HepG2 (cell line): ENCODE data around the gene ATXN7L2. TPM values are rescaled to one million over a fixed set of nuclear protein-coding genes. Genes with fewer than 3 reads are reported as not detected.

Experiments
- ATAC-seq: fragments of 200-7000 bp; cut with Tn5 transposase; 3 replicates; pipeline ENCODE4 v1.9.1; 2020; ENCODE audit warnings: mild to moderate bottlenecking, moderate library complexity
- BruUV-seq: library from RNA; stranded (reverse); fragments of 400-500 nt; replicated peaks from 2 replicates; lab custom pipeline; 2021; lab: Mats Ljungman, UMichigan
- CTCF ChIA-PET: fragments of 300-600 bp; formaldehyde crosslinking; extraction: SDS; loops from one replicate; lab custom pipeline; 2021; ENCODE audit warnings: low total read pairs, inconsistent platforms, low intra/inter-chr PET ratio; lab: Yijun Ruan, JAX
- POLR2A ChIA-PET: fragments of 350-600 bp; sonication (Branson Sonifier 250); formaldehyde crosslinking; loops from one replicate; lab custom pipeline; 2020; ENCODE audit warnings: antibody characterized with exemption, inconsistent platforms; lab: Yijun Ruan, JAX
- DNase-seq: peaks from one replicate; pipeline ENCODE4 v3.0.0-alpha.2; 2015; ENCODE audit warnings: low spot score
- FAIRE-seq: peaks from 3 replicates; lab custom pipeline; 2011; peaks lifted over from hg19 to GRCh38; lab: Jason Lieb, UNC
- H2AFZ ChIP-seq: one replicate; pipeline ENCODE4 v1.6.1; 2011; ENCODE audit warnings: low read length, inconsistent platforms
- H3K27ac ChIP-seq: fragments of 300-600 bp; 3 replicates; pipeline ENCODE4 v1.8.0; 2011; ENCODE audit warnings: mixed run types, mild to moderate bottlenecking, mixed read lengths, low read length, inconsistent platforms; ENCODE audit not compliant: insufficient read depth; ENCODE audit errors: extremely low read length
- H3K27me3 ChIP-seq, 2 experiments: fragments of 200-600 bp in 1 of 2; 2 replicates in 1 of 2; 3 replicates in 1 of 2; pipeline versions ENCODE4 v1.6.0 to v1.8.0; 2011; ENCODE audit warnings: low read length in 2 of 2, mild to moderate bottlenecking in 2 of 2, moderate library complexity in 2 of 2, inconsistent platforms in 1 of 2; ENCODE audit not compliant: insufficient read depth in 2 of 2, control insufficient read depth in 1 of 2
- H3K36me3 ChIP-seq, 2 experiments: fragments of 200-600 bp in 1 of 2; replicated peaks in 1 of 2; 2 replicates in 1 of 2; 3 replicates in 1 of 2; pipeline versions ENCODE4 v1.5.1 to v1.8.0; 2011; ENCODE audit warnings: low read length in 2 of 2, inconsistent platforms in 1 of 2; ENCODE audit not compliant: insufficient read depth in 2 of 2, control insufficient read depth in 1 of 2
- H3K4me1 ChIP-seq: 2 replicates; pipeline ENCODE4 v1.5.1; 2012; ENCODE audit warnings: low read length, inconsistent platforms; ENCODE audit not compliant: insufficient read depth
- H3K4me2 ChIP-seq: 2 replicates; pipeline ENCODE4 v1.6.0; 2011; ENCODE audit warnings: low read depth, low read length, inconsistent platforms
- H3K4me3 ChIP-seq, 3 experiments: fragments of 200-600 bp in 1 of 3; sonication (generic), shearing (Covaris generic) in 1 of 3; replicated peaks in 1 of 3; 2 replicates each; pipeline ENCODE4 v1.5.1; 2011 to 2016; ENCODE audit warnings: low read length in 3 of 3, inconsistent platforms in 2 of 3, low read depth in 2 of 3, mild to moderate bottlenecking in 2 of 3, control low read depth in 1 of 3, mixed read lengths in 1 of 3; ENCODE audit not compliant: insufficient read depth in 1 of 3
- H3K79me2 ChIP-seq: one replicate; pipeline ENCODE4 v1.6.1; 2011; ENCODE audit warnings: low read length, inconsistent platforms; ENCODE audit not compliant: insufficient read depth
- H3K9ac ChIP-seq: 2 replicates; pipeline ENCODE4 v1.6.0; 2011; ENCODE audit warnings: mild to moderate bottlenecking, low read depth, low read length, inconsistent platforms; ENCODE audit not compliant: insufficient read depth
- H3K9me3 ChIP-seq: 2 replicates; pipeline ENCODE4 v1.5.1; 2012; ENCODE audit warnings: mild to moderate bottlenecking, low read length
- H4K20me1 ChIP-seq: 2 replicates; pipeline ENCODE4 v1.6.0; 2011; ENCODE audit warnings: inconsistent platforms, mild to moderate bottlenecking, low read length, moderate library complexity; ENCODE audit not compliant: insufficient read depth
- ARNT ChIP-seq: fragments of 450-650 bp; IDR thresholded peaks from 2 replicates; pipeline ENCODE4 v1.6.1; 2017
- ATAD3A ChIP-seq: sonication (generic); formaldehyde crosslinking; IDR thresholded peaks from 2 replicates; pipeline ENCODE4 v1.4.0; 2020; ENCODE audit warnings: missing genetic modification reagents
- NKX3-1 ChIP-seq: sonication (generic); formaldehyde crosslinking; IDR thresholded peaks from 2 replicates; pipeline ENCODE4 v1.5.0; 2020; ENCODE audit warnings: missing genetic modification reagents
- SYNCRIP ChIP-seq: fragments of 200-400 bp; formaldehyde crosslinking; IDR thresholded peaks from 2 replicates; pipeline ENCODE4 v1.6.1; 2018; ENCODE audit warnings: mild to moderate bottlenecking, low read depth, low read length; ENCODE audit not compliant: insufficient read depth
- TBX2 ChIP-seq: sonication (generic); formaldehyde crosslinking; IDR thresholded peaks from 2 replicates; pipeline ENCODE4 v1.5.0; 2020; ENCODE audit warnings: missing genetic modification reagents, mild to moderate bottlenecking, borderline replicate concordance
- TEAD2 ChIP-seq: sonication (generic); formaldehyde crosslinking; IDR thresholded peaks from 2 replicates; pipeline ENCODE4 v1.9.0; 2021; ENCODE audit warnings: missing genetic modification reagents
- U2AF2 ChIP-seq: fragments of 200-400 bp; formaldehyde crosslinking; IDR thresholded peaks from 2 replicates; pipeline ENCODE4 v1.6.1; 2017; ENCODE audit warnings: low read depth, mild to moderate bottlenecking, low read length
- ZBTB38 ChIP-seq: sonication (generic); formaldehyde crosslinking; IDR thresholded peaks from 2 replicates; pipeline ENCODE4 v1.5.1; 2020; ENCODE audit warnings: mild to moderate bottlenecking, missing genetic modification reagents
- ZNF335 ChIP-seq: sonication (generic); formaldehyde crosslinking; IDR thresholded peaks from 2 replicates; pipeline ENCODE4 v1.4.0; 2020; ENCODE audit warnings: missing genetic modification reagents
- ZSCAN20 ChIP-seq: sonication (generic); formaldehyde crosslinking; IDR thresholded peaks from 2 replicates; pipeline ENCODE4 v1.4.0; 2020; ENCODE audit warnings: missing genetic modification reagents, mild to moderate bottlenecking, borderline replicate concordance
- WGBS: methylation state at CpG from one replicate; pipeline ENCODE4 v1.1.6; 2017; ENCODE audit warnings: low lambda C conversion rate; 5-methylcytosine and 5-hydroxymethylcytosine counted together
- in situ Hi-C: cut with HindIII; loops from 2 replicates; pipeline ENCODE4 v1.10.0; 2017; ENCODE audit warnings: low pct_unique_long_range_greater_than_20kb; ENCODE audit not compliant: extremely low pct_ligation_motif_present
- intact Hi-C: fragments of 100-400 bp; cut with micrococcal nuclease; formaldehyde crosslinking; loops from one replicate; pipeline ENCODE4 v1.10.0; 2022; ENCODE audit not compliant: unreplicated experiment
- polyA plus RNA-seq, 8 experiments: library from polyadenylated mRNA; depleted of rRNA in 3 of 8; stranded (reverse) in 7 of 8; unstranded in 1 of 8; fragments of >200 nt; fragmentation: Illumina TruSeq in 4 of 8; extraction: Trizol in 4 of 8; gene quantifications; 2 replicates each; pipeline versions ENCODE4 v1.2.1 to v1.2.3, GENCODE V29; 2011 to 2016; ENCODE audit warnings: low read depth in 4 of 8, missing spikeins in 1 of 8, mixed read lengths in 1 of 8; ENCODE audit not compliant: insufficient read depth in 1 of 8
- total RNA-seq, 5 experiments: library from RNA; depleted of rRNA; stranded (reverse); fragments of >200 nt; fragmentation: Illumina TruSeq; extraction: Trizol; gene quantifications; 2 replicates each; pipeline ENCODE4 v1.2.3, GENCODE V29; 2016; ENCODE audit warnings: low read depth in 1 of 5
- TF ChIP-seq, protein P1 (sequence below): sonication (generic); formaldehyde crosslinking; IDR thresholded peaks from 2 replicates; pipeline ENCODE4 v1.8.0; 2022; ENCODE audit warnings: mild to moderate bottlenecking, missing genetic modification reagents; ENCODE audit not compliant: insufficient replicate concordance
- TF ChIP-seq, protein P2 (sequence below): sonication (generic); formaldehyde crosslinking; conservative IDR thresholded peaks from 2 replicates; pipeline ENCODE4 v1.4.0; 2020; ENCODE audit warnings: missing genetic modification reagents
- TF ChIP-seq, protein P3 (sequence below), 2 experiments: fragments of 450-650 bp in 1 of 2; sonication (generic) in 1 of 2; formaldehyde crosslinking; IDR thresholded peaks; 2 replicates each; pipeline versions ENCODE4 v1.5.0 to v1.8.0; 2020 to 2022; ENCODE audit warnings: mild to moderate bottlenecking in 1 of 2, missing genetic modification reagents in 1 of 2

Gene ATXN7L2
- total and polyA plus RNA-seq, 2 of the 13 experiments (the other 11 are each of a cell fraction or from before 2014, with no cell fraction given) = 2.7 to 2.8 TPM

GRCh38 chr1:109479311-109479710 is 4.4 kb upstream of the ATXN7L2 start (continued):
- TF ChIP-seq, protein P1, sequence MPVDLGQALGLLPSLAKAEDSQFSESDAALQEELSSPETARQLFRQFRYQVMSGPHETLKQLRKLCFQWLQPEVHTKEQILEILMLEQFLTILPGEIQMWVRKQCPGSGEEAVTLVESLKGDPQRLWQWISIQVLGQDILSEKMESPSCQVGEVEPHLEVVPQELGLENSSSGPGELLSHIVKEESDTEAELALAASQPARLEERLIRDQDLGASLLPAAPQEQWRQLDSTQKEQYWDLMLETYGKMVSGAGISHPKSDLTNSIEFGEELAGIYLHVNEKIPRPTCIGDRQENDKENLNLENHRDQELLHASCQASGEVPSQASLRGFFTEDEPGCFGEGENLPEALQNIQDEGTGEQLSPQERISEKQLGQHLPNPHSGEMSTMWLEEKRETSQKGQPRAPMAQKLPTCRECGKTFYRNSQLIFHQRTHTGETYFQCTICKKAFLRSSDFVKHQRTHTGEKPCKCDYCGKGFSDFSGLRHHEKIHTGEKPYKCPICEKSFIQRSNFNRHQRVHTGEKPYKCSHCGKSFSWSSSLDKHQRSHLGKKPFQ (CRISPR knock-in tag) = no peak
- TF ChIP-seq, protein P2, sequence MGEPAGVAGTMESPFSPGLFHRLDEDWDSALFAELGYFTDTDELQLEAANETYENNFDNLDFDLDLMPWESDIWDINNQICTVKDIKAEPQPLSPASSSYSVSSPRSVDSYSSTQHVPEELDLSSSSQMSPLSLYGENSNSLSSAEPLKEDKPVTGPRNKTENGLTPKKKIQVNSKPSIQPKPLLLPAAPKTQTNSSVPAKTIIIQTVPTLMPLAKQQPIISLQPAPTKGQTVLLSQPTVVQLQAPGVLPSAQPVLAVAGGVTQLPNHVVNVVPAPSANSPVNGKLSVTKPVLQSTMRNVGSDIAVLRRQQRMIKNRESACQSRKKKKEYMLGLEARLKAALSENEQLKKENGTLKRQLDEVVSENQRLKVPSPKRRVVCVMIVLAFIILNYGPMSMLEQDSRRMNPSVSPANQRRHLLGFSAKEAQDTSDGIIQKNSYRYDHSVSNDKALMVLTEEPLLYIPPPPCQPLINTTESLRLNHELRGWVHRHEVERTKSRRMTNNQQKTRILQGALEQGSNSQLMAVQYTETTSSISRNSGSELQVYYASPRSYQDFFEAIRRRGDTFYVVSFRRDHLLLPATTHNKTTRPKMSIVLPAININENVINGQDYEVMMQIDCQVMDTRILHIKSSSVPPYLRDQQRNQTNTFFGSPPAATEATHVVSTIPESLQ = no peak
- TF ChIP-seq U2AF2 = no peak
- no peak for TF ChIP-seq ZNF335 (CRISPR knock-in tag)
- no peak for TF ChIP-seq SYNCRIP
- no peak for TF ChIP-seq NKX3-1
- no peak for TF ChIP-seq TBX2 (CRISPR knock-in tag)
- no peak for TF ChIP-seq ZSCAN20
- TF ChIP-seq, all 625 proteins: peak for 0

DNA sequence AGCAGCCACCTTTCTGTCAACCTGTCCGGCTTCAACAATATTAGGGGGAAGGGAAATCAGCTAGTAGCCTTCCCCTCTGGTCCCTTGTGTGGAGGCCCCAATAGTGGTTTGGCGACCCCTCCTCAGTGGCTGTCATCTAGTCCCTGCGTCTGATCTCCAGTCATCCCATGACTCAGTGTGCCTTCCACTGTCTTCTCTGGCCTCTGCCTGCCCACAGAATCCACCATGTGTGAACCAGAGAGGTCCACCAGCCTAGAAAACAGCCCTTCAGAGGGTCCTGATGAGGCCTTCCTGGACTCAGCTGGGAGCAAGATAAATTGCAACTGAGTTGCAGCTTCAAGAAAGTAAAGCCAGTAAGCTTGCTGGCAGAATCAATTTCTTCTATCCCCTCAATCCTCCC is 3.8 kb upstream of the ATXN7L2 start:
- no peak overlapping the region for H3K9ac ChIP-seq
- H3K9me3 ChIP-seq = no peaks in the 10 kb centered on the region
- H3K79me2 ChIP-seq = no peaks in the 10 kb centered on the region
- H4K20me1 ChIP-seq = no peaks in the 10 kb centered on the region
- CTCF ChIA-PET = no interaction called here
- FAIRE-seq = no peak
- ATAC-seq = no peak
- H3K4me1 ChIP-seq = peaks cover 13% of the 10 kb centered on the region
- POLR2A ChIA-PET = no interaction called here
- no peaks in the 10 kb centered on the region for H3K36me3 ChIP-seq
- peaks cover 1 to 33% of the 10 kb centered on the region in 2 experiments; a peak in 4 of 5 replicates for H3K27me3 ChIP-seq
- TF ChIP-seq ATAD3A (CRISPR knock-in tag) = no peak
- TF ChIP-seq, protein P3, sequence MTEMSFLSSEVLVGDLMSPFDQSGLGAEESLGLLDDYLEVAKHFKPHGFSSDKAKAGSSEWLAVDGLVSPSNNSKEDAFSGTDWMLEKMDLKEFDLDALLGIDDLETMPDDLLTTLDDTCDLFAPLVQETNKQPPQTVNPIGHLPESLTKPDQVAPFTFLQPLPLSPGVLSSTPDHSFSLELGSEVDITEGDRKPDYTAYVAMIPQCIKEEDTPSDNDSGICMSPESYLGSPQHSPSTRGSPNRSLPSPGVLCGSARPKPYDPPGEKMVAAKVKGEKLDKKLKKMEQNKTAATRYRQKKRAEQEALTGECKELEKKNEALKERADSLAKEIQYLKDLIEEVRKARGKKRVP (CRISPR knock-in tag; IDR thresholded peaks at IDR 0.05) = no peak
- no peak for TF ChIP-seq TEAD2 (CRISPR knock-in tag)
- no peak for TF ChIP-seq ZBTB38 (CRISPR knock-in tag)
- no peak for TF ChIP-seq ARNT
- no peak overlapping the region for H2AFZ ChIP-seq
- intact Hi-C loops = no loop called here
- 60% methylated on average over 1 of the region's 3 CpGs for WGBS
- no peak overlapping the region for H3K27ac ChIP-seq
- H3K4me2 ChIP-seq = no peak overlapping the region
- no TSS peak for BruUV-seq
- no peak overlapping the region for H3K4me3 ChIP-seq
- in situ Hi-C loops = loop anchor here (5.0 kb wide), 1 partner anchor 53 kb away; the partner anchor contains the start of gene PSMA5
- DNase-seq = no peak
